Measurements from ENCODE around the gene PROSER1. TPM values are rescaled to one million over a fixed set of nuclear protein-coding genes. Genes with fewer than 3 reads are reported as not detected.

Gene PROSER1
- total RNA-seq, 1 donor from 2014 or later: 57.8 TPM

DNA sequence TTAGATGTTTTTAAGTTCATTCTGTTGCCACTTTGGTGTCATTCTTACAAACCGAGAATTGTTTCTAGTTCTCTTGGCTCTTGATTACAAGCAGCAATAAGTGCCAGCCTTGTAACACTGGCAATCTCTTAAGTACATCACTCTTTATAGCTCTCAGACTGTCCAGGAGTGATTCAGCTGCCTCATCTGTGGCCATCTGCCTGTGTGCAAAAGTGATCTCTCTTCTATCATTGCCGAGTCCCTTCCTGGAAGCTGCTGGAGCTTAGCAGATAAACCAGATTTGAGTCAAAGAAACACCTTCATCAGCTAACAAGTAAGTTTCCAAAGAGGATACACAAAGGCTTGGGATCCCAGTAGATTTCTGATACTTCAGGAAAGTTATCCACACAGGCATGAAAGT lies 70.4 kb downstream of the PROSER1 start:
- TF ChIP-seq, protein P1, sequence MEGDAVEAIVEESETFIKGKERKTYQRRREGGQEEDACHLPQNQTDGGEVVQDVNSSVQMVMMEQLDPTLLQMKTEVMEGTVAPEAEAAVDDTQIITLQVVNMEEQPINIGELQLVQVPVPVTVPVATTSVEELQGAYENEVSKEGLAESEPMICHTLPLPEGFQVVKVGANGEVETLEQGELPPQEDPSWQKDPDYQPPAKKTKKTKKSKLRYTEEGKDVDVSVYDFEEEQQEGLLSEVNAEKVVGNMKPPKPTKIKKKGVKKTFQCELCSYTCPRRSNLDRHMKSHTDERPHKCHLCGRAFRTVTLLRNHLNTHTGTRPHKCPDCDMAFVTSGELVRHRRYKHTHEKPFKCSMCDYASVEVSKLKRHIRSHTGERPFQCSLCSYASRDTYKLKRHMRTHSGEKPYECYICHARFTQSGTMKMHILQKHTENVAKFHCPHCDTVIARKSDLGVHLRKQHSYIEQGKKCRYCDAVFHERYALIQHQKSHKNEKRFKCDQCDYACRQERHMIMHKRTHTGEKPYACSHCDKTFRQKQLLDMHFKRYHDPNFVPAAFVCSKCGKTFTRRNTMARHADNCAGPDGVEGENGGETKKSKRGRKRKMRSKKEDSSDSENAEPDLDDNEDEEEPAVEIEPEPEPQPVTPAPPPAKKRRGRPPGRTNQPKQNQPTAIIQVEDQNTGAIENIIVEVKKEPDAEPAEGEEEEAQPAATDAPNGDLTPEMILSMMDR (IDR thresholded peaks at IDR 0.05): no peak
- intact Hi-C loops (cut with micrococcal nuclease): no loop called here
- no peak overlapping the region for H3K4me3 Mint-ChIP-seq
- POLR2A ChIA-PET: no interaction called here
- H3K4me1 Mint-ChIP-seq: no peaks in the 10 kb centered on the region
- peaks cover 2% of the 10 kb centered on the region for H3K27me3 Mint-ChIP-seq
- H3K36me3 Mint-ChIP-seq (ENCODE audit: low read depth): no peaks in the 10 kb centered on the region
- no peak overlapping the region for H3K27ac Mint-ChIP-seq
- CTCF ChIA-PET: no interaction called here
- no peak for DNase-seq
- no peaks in the 10 kb centered on the region for H3K9me3 Mint-ChIP-seq
- no peak for ATAC-seq (ENCODE audit: low read depth)

- Mint-ChIP-seq H3K4me1 (no peaks in the 10 kb centered on the region), H3K4me3 (no peak overlapping the region), H3K27ac (no peak overlapping the region), H3K9me3 (no peaks in the 10 kb centered on the region), H3K27me3 (peaks cover 3% of the 10 kb centered on the region), H3K36me3 (ENCODE audit: low read depth) (no peaks in the 10 kb centered on the region)
- DNase-seq: no peak
- CTCF ChIA-PET: no interaction called here
- no peak for ATAC-seq (ENCODE audit: low read depth)
- TF ChIP-seq, protein P1 (IDR thresholded peaks at IDR 0.05): no peak
- POLR2A ChIA-PET: no interaction called here
- intact Hi-C loops (cut with micrococcal nuclease): no loop called here
These were observed 72.6 kb downstream of the PROSER1 start for GRCh38 chr13:38965281-38965680.

GRCh38 chr13:38960175-38960574 lies 77.7 kb downstream of the PROSER1 start:
- no peaks in the 10 kb centered on the region for H3K36me3 Mint-ChIP-seq (ENCODE audit: low read depth)
- peaks cover 2% of the 10 kb centered on the region for H3K27me3 Mint-ChIP-seq
- DNase-seq (no peak), ATAC-seq (ENCODE audit: low read depth) (no peak)
- ChIA-PET POLR2A (no interaction called here), CTCF (no interaction called here)
- intact Hi-C loops (cut with micrococcal nuclease): no loop called here
- peaks cover 8% of the 10 kb centered on the region for H3K9me3 Mint-ChIP-seq
- H3K27ac Mint-ChIP-seq: no peak overlapping the region
- no peaks in the 10 kb centered on the region for H3K4me1 Mint-ChIP-seq
- H3K4me3 Mint-ChIP-seq: no peak overlapping the region
- TF ChIP-seq, protein P1 (IDR thresholded peaks at IDR 0.05): no peak

Other genes starting within 250 kb of the PROSER1 start
- gene STOML3, start 47.3 kb downstream of the PROSER1 start, total RNA-seq: not detected in 2 replicates
- 17.3 and 24.6 TPM in 2 replicates for gene NHLRC3, start 367 bp upstream of the PROSER1 start, total RNA-seq